PC-9 (cell line): ENCODE data around the gene OMG. TPM values are rescaled to one million over a fixed set of nuclear protein-coding genes. Genes with fewer than 3 reads are reported as not detected.
"Not testable (repeated sequence)": the region's sequence is repeated elsewhere in the genome, so short reads cannot be mapped to it uniquely, and the experiment has no call there.

ENCODE experiments used
- BruUV-seq: library from RNA; stranded (reverse); fragments of 400-500 nt; replicated peaks from 2 replicates; lab custom pipeline; 2021; lab: Mats Ljungman, UMichigan
- CTCF ChIA-PET: fragments of 300-600 bp; sonication (Branson Sonifier 250); formaldehyde crosslinking; loops from one replicate; lab custom pipeline; 2022; ENCODE audit warnings: antibody characterized with exemption; lab: Charles Lee
- POLR2A ChIA-PET: fragments of 300-600 bp; sonication (Branson Sonifier 250); formaldehyde crosslinking; loops from one replicate; lab custom pipeline; 2022; ENCODE audit warnings: antibody characterized with exemption; ENCODE audit not compliant: unreplicated experiment; lab: Charles Lee
- DNase-seq, 2 experiments: peaks; one replicate each; pipeline versions ENCODE4 v3.0.0 to v3.0.0-alpha.2; 2015 to 2022; ENCODE audit warnings: mixed read lengths in 1 of 2
- H2AFZ ChIP-seq: fragments of 200-600 bp; sonication (generic); 2 replicates; pipeline ENCODE4 v1.8.1; 2017; ENCODE audit warnings: antibody characterized with exemption
- H3F3A ChIP-seq: fragments of 200-600 bp; sonication (generic); 2 replicates; pipeline ENCODE4 v1.8.1; 2017; ENCODE audit warnings: antibody characterized with exemption, mild to moderate bottlenecking, low read depth; ENCODE audit not compliant: insufficient read depth
- H3K27ac ChIP-seq: fragments of 200-600 bp; sonication (generic); 2 replicates; pipeline ENCODE4 v1.6.1; 2016; ENCODE audit warnings: mixed run types
- H3K27me3 ChIP-seq: fragments of 200-600 bp; sonication (generic); 2 replicates; pipeline ENCODE4 v1.6.1; 2016; ENCODE audit warnings: low read depth, mixed run types; ENCODE audit not compliant: insufficient read depth
- H3K36me3 ChIP-seq: fragments of 200-600 bp; sonication (generic); 2 replicates; pipeline ENCODE4 v1.6.1; 2016; ENCODE audit warnings: low read depth, mixed run types
- H3K4me1 ChIP-seq: fragments of 200-600 bp; sonication (generic); replicated peaks from 2 replicates; pipeline ENCODE4 v1.6.1; 2016; ENCODE audit warnings: mixed run types; ENCODE audit not compliant: insufficient read depth
- H3K4me2 ChIP-seq: fragments of 200-600 bp; sonication (generic); 2 replicates; pipeline ENCODE4 v1.6.1; 2017; ENCODE audit warnings: mixed run types
- H3K4me3 ChIP-seq: fragments of 200-600 bp; sonication (generic); 2 replicates; pipeline ENCODE4 v1.6.1; 2016; ENCODE audit warnings: mixed run types
- H3K79me2 ChIP-seq: fragments of 200-600 bp; sonication (generic); 2 replicates; pipeline ENCODE4 v1.6.1; 2017; ENCODE audit warnings: low read depth, mixed run types
- H3K9me2 ChIP-seq: fragments of 200-600 bp; sonication (generic); 2 replicates; pipeline ENCODE4 v1.8.1; 2017; ENCODE audit warnings: mild to moderate bottlenecking; ENCODE audit not compliant: insufficient read depth
- H3K9me3 ChIP-seq: fragments of 200-600 bp; sonication (generic); 2 replicates; pipeline ENCODE4 v1.8.1; 2016; ENCODE audit warnings: low read depth; ENCODE audit not compliant: insufficient read depth
- H4K20me1 ChIP-seq: fragments of 200-600 bp; sonication (generic); 2 replicates; pipeline ENCODE4 v1.8.1; 2017; ENCODE audit not compliant: insufficient read depth
- CTCF ChIP-seq: fragments of 200-600 bp; sonication (generic); conservative IDR thresholded peaks from 2 replicates; pipeline ENCODE4 v1.6.1; 2017; ENCODE audit warnings: mixed run types, antibody characterized with exemption, mild to moderate bottlenecking, moderate library complexity
- EZH2 ChIP-seq: fragments of 200-600 bp; sonication (generic); IDR thresholded peaks from 2 replicates; pipeline ENCODE4 v1.8.0; 2017; ENCODE audit warnings: antibody characterized with exemption, low read depth
- intact Hi-C: fragments of 100-400 bp; cut with micrococcal nuclease; formaldehyde crosslinking; loops from one replicate; pipeline ENCODE4 v1.10.0; 2022; ENCODE audit not compliant: unreplicated experiment
- total RNA-seq: library from RNA; stranded (reverse); gene quantifications from 2 replicates; pipeline ENCODE4 v1.2.3, GENCODE V29; 2021

Gene OMG
- total RNA-seq, 1 experiment from 2014 or later: not detected

DNA sequence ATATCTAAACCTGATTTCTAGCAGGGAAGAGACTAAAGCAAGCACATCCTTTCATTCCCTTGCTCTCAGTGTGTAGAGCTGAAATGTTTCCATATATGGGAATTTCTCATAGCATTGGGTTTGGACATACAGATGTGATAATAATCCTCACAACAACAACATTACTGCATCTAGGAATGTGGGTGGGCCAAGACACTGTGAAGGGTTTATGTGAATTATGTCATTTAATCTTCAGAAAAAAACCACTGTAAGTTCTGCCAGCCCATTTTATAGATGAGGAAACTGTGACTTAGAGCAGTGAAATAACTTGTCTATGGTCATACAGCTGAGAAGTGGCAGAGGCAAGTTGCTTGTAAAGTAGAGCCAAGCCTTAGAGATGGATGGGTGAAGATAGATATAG is 5.2 kb downstream of the OMG start:
- ChIA-PET POLR2A (no interaction called here), CTCF (no interaction called here)
- no peak overlapping the region for H3K4me2 ChIP-seq
- no TSS peak for BruUV-seq
- no peaks in the 10 kb centered on the region for H3K79me2 ChIP-seq
- H3K27me3 ChIP-seq: no peaks in the 10 kb centered on the region
- no peaks in the 10 kb centered on the region for H3F3A ChIP-seq
- intact Hi-C loops: no loop called here
- H4K20me1 ChIP-seq: 0 out of 2 replicates have a peak, but pooled peaks cover 5% of the 10 kb centered on the region
- no peaks in the 10 kb centered on the region for H3K4me1 ChIP-seq
- H3K9me2 ChIP-seq: no peaks in the 10 kb centered on the region
- H3K4me3 ChIP-seq: no peak overlapping the region
- TF ChIP-seq EZH2 (no peak), CTCF (no peak)
- H3K9me3 ChIP-seq: no peaks in the 10 kb centered on the region
- H3K27ac ChIP-seq: no peak overlapping the region
- H3K36me3 ChIP-seq: no peaks in the 10 kb centered on the region
- H2AFZ ChIP-seq: no peak overlapping the region
- no peak for DNase-seq

- TF ChIP-seq EZH2 (no peak), CTCF (no peak)
- no peaks in the 10 kb centered on the region for H3K27me3 ChIP-seq
- no peaks in the 10 kb centered on the region for H4K20me1 ChIP-seq
- no peak overlapping the region for H3K4me2 ChIP-seq
- no peaks in the 10 kb centered on the region for H3K79me2 ChIP-seq
- ChIA-PET POLR2A (no interaction called here), CTCF (no interaction called here)
- H3K36me3 ChIP-seq: no peaks in the 10 kb centered on the region
- no peak overlapping the region for H3K4me3 ChIP-seq
- no peak overlapping the region for H2AFZ ChIP-seq
- no peaks in the 10 kb centered on the region for H3F3A ChIP-seq
- no peaks in the 10 kb centered on the region for H3K4me1 ChIP-seq
- no peak for DNase-seq
- intact Hi-C loops: no loop called here
- H3K9me3 ChIP-seq: no peaks in the 10 kb centered on the region
- H3K27ac ChIP-seq: no peak overlapping the region
- no peaks in the 10 kb centered on the region for H3K9me2 ChIP-seq
- BruUV-seq: no TSS peak
Measured at GRCh38 chr17:31289790-31290189, 7.2 kb downstream of the OMG start.

- H3K4me3 ChIP-seq, DNase-seq, H3K36me3 ChIP-seq, H3K27ac ChIP-seq, H3K4me1 ChIP-seq, POLR2A ChIA-PET, intact Hi-C loops, H3F3A ChIP-seq, H3K4me2 ChIP-seq, CTCF ChIA-PET, BruUV-seq, H4K20me1 ChIP-seq, H3K27me3 ChIP-seq, H3K9me3 ChIP-seq, H3K9me2 ChIP-seq, H3K79me2 ChIP-seq, H2AFZ ChIP-seq: not testable (repeated sequence)
Measured at GRCh38 chr17:31287932-31288331, 9.1 kb downstream of the OMG start.

DNA sequence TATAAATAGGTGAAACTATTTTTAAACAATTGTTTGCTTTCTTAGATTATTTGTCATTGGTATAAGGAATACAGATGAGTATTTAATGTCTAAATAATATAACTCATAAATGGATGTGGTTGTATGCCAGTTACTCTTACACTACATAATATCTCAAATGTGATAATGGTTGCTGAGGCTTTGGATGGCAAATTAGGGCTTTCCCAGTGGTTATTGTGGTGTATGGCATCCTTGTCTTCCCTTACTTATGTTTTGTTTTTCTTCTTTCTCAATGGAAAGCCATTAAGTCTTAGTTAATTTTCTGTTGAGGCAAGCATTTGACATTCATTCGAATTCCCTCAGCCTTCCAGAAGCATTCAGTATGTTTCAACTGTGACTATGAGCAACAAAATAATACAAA is 10.5 kb downstream of the OMG start:
- no peak overlapping the region for H2AFZ ChIP-seq

More for the DNA sequence above, 10.5 kb downstream of the OMG start:
- Histone ChIP-seq H3K36me3 (no peaks in the 10 kb centered on the region), H3K9me2 (no peaks in the 10 kb centered on the region), H3F3A (no peaks in the 10 kb centered on the region), H3K4me2 (no peak overlapping the region), H3K79me2 (no peaks in the 10 kb centered on the region), H3K27ac (no peak overlapping the region), H4K20me1 (no peaks in the 10 kb centered on the region), H3K4me3 (no peak overlapping the region), H3K27me3 (no peaks in the 10 kb centered on the region), H3K9me3 (no peaks in the 10 kb centered on the region), H3K4me1 (no peaks in the 10 kb centered on the region)
- CTCF ChIA-PET: no interaction called here
- intact Hi-C loops: no loop called here
- no TSS peak for BruUV-seq
- no peak for DNase-seq
- POLR2A ChIA-PET: no interaction called here
- TF ChIP-seq CTCF (no peak; the same call in 1 of the 2 replicates), EZH2 (no peak)
